ENCODE results near the gene RASA3. TPM values are rescaled to one million over a fixed set of nuclear protein-coding genes. Genes with fewer than 3 reads are reported as not detected.
A peak's percentile ranks its signal among the peaks of the same experiment; 100 is the strongest.

Gene RASA3
- total RNA-seq, 1 donor from 2014 or later = 17.3 TPM

- Histone ChIP-seq H3K36me3 (no peaks in the 10 kb centered on the region), H3K27me3 (no peaks in the 10 kb centered on the region), H3K9me3 (no peaks in the 10 kb centered on the region), H3K27ac (no peak overlapping the region), H3K4me3 (no peak overlapping the region), H3K4me1 (peaks cover 8% of the 10 kb centered on the region)
- intact Hi-C loops (cut with DNase I) = no loop called here
- DNase-seq (peak; percentile 62), ATAC-seq (no peak)
- no peak for TF ChIP-seq CTCF (IDR thresholded peaks at IDR 0.05)
Measured at GRCh38 chr13:114079601-114080536, 52.6 kb downstream of the RASA3 start.

- intact Hi-C loops (cut with DNase I) = no loop called here
- peak; percentile 59 for ATAC-seq
- Histone ChIP-seq H3K27ac (no peak overlapping the region), H3K4me1 (peaks cover 8% of the 10 kb centered on the region), H3K9me3 (no peaks in the 10 kb centered on the region), H3K27me3 (no peaks in the 10 kb centered on the region), H3K36me3 (no peaks in the 10 kb centered on the region), H3K4me3 (no peak overlapping the region)
- peak; percentile 65 for DNase-seq
- no peak for TF ChIP-seq CTCF (IDR thresholded peaks at IDR 0.05)
Measured at GRCh38 chr13:114078461-114079451, 53.7 kb downstream of the RASA3 start.

GRCh38 chr13:114077933-114078325, 54.5 kb downstream of the RASA3 start:
- no peak overlapping the region for H3K27ac ChIP-seq
- no peaks in the 10 kb centered on the region for H3K27me3 ChIP-seq
- H3K36me3 ChIP-seq = no peaks in the 10 kb centered on the region
- H3K4me1 ChIP-seq = peaks cover 8% of the 10 kb centered on the region
- no peaks in the 10 kb centered on the region for H3K9me3 ChIP-seq
- no peak overlapping the region for H3K4me3 ChIP-seq
- intact Hi-C loops (cut with DNase I) = no loop called here
- no peak for TF ChIP-seq CTCF (IDR thresholded peaks at IDR 0.05)
- DNase-seq (peak; percentile 28), ATAC-seq (no peak)

- ATAC-seq (no peak), DNase-seq (peak; percentile 46)
- peaks cover 8% of the 10 kb centered on the region for H3K4me1 ChIP-seq
- no peaks in the 10 kb centered on the region for H3K9me3 ChIP-seq
- no peak overlapping the region for H3K4me3 ChIP-seq
- intact Hi-C loops (cut with DNase I) = no loop called here
- no peaks in the 10 kb centered on the region for H3K36me3 ChIP-seq
- H3K27ac ChIP-seq = no peak overlapping the region
- TF ChIP-seq CTCF (IDR thresholded peaks at IDR 0.05) = no peak
- H3K27me3 ChIP-seq = no peaks in the 10 kb centered on the region
Measured at GRCh38 chr13:114077099-114077932, 55.1 kb downstream of the RASA3 start.

Measured in upper lobe of right lung (tissue), 1 donor.